Activated CD8-positive, alpha-beta memory T cell treated with anti-CD3 and anti-CD28 coated beads, Interleukin-2, amount 50 U/mL, for 24 hours (primary cell): ENCODE results near the gene DRD3.

Experiments
- DNase-seq: peaks from one replicate; pipeline ENCODE4 v3.0.0-alpha.2; 2020; ENCODE audit errors: extremely low read depth

The DRD3 gene

GRCh38 chr3:114120211-114120610, 58.6 kb downstream of the DRD3 start:
- DNase-seq, result no peak

DNA sequence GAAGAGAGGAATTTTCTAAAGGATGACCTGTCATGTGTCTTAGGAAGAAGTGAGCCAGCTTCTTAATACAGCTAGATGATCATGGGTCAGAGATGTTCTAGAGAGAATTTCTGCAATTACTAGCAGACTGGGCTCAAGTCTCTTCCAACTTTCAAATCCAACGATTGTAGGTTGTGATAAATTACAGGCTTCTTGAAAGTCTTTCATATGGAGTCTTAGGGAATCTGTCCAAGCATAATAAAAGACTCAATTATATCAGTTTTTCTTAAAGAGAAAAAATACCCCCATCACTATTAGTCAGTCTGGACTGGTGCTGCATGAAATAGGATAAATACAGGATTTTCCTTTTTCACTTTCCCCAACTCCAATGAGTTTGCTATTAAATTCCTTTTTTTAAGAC, 59.1 kb downstream of the DRD3 start:
- no peak for DNase-seq

GRCh38 chr3:114115143-114115542, 63.7 kb downstream of the DRD3 start:
- DNase-seq, result no peak

GRCh38 chr3:114114719-114115118, 64.1 kb downstream of the DRD3 start:
- no peak for DNase-seq

GRCh38 chr3:114112696-114113095, 66.2 kb downstream of the DRD3 start:
- no peak for DNase-seq

DNA sequence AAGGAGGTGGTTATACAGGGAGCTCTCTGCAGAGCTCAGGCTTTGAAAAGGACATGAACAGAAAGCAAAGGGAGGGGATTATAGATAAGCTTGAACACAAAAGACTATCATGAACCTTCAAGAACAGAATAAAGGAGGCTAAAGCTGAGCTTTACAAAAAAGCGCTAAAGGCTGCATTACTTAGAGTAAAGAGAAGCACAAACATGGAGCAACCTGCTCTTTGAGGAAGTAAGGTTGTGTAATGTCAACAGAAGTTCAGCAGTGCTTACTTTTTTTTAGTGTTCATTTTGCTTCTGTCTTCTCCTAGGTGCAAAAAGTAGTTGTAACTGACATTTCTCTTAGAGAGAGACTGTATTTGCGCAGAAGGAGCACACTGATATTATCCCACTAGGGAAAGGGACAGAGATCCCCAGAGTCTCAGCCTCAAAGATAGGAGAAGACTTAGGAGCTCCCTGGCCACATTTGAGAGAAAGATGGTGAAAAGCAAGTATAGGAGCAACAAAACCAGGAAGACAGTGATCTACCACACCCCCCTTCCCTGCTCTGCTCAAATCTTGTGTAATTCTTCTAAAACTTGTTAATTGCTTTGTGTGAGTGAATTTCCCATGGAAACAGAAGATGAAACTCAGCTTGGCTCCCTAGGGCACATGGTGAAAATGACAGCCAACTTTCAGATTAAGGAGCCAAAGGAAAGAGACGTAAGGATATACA, 67.6 kb downstream of the DRD3 start:
- no peak for DNase-seq

- no peak for DNase-seq
Measured at GRCh38 chr3:114110439-114110838, 68.4 kb downstream of the DRD3 start.

DNA sequence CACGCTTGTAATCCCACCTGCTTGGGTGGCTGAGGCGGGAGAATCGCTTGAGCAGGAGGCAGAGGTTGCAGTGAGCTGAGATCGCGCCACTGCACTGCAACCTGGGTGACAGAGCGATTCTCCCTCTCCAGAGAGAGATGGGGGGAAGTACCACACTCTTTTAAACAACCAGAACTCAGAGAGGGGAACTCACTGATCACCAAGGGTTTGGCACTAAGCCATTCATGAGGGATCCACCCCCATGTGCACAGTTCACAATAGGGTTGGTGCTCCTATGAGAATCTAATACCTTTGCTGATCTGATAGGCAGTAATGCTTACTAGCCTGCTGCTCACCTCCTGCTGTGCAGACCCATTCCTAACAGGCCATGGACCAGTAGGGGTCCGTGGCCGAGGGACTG, 70.7 kb downstream of the DRD3 start:
- DNase-seq, result no peak

GRCh38 chr3:114104414-114104813, 74.4 kb downstream of the DRD3 start:
- DNase-seq, result no peak

DNA sequence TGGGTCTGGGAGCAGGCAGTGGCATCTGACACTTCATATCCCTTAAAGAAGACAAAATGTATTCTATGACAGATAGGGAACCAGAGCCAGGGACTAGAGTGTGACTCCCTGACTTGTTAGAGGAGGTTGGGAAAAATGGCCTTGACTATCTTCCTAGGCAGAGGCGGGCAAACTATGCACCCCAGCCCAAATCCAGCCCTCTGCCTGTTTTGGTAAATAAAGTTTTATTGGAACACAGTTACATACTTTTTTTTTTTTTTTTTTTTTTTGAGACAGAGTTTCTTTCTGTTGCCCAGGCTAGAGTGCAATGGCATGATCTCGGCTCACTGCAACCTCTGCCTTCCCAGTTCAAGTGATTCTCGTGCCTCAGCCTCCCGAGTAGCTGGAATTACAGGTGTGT, 75.0 kb downstream of the DRD3 start:
- DNase-seq, result no peak

DNA sequence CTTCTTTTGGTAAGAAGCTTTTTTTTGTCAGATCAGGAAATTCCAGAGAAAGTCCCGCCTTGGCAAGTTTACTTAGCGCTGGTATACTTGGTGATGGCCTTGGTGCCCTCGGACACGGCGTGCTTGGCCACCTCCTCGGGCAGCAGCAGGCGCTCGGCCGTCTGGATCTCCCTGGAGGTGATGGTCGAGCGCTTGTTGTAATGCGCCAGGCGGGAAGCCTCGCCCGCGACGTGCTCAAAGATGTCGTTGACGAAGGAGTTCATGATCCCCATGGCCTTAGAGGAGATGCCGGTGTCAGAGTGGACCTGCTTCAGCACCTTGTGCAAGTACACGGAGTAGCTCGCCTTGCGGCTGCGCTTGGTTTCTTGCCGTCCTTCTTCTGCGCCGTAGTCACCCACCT, 75.7 kb downstream of the DRD3 start:
- no peak for DNase-seq

GRCh38 chr3:114101101-114101500, 77.8 kb downstream of the DRD3 start:
- no peak for DNase-seq

GRCh38 chr3:114095796-114096195, 83.1 kb downstream of the DRD3 start:
- no peak for DNase-seq

GRCh38 chr3:114093596-114093995, 85.3 kb downstream of the DRD3 start:
- no peak for DNase-seq

GRCh38 chr3:114093016-114093380, 85.9 kb downstream of the DRD3 start:
- DNase-seq, result no peak

DNA sequence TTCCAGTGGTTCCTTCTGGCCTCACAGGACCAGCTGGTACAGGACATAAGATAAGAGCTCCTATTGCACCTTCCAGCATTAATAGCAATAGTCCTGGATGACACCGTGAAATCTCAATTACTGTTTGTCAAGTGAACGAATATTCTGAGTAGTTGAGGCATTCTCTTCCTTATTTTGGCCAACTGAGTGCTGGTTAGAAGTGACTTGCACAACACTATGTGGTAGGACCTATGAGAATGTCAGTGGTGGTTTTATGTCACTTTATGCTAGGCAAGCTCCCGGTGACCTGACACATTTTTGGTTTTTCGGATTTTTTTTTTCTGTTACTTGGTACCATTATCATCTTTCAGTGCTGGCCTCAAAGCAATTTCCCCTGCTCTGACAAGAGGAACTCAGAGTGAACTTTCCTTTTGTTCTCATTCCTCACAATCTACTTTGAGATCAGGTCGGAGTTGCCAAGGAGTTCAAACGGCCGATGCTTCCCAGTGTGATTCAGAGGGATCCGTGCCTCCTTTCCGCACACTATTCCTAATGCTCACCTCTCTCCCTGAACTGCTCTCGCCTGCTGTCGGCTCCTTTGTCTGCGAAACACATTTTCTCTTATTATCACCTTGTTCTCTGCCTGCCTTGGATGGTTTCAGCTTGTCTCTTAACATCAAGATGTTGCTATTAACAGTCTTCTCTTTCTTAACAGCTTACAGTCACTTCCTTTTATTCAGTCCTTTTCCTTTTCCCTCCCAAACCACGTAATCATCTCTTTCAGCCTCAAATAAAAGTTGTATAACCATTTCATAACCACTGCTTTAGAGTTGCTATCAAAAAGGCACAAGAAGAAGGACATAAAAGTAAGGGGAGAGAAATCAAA, 86.5 kb downstream of the DRD3 start:
- no peak for DNase-seq

DNA sequence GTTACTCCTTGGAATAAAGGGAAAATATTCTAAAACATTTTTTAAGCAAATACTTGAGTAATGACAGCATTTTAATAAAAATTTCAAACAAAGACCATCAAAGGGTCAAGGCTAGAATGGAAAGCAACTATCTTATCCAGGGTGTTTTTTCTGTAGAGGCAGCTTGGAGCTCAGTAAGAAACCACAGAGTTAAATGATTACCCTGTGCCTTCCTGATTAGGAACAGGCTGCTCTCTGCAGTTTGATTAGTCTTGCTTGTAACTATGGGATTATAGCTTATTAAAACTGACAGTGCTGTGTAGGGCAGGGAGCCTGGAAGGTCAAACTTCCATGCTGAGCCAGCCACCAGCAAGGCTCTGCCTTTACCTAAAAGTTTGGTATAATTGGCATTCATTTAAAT, 89.2 kb downstream of the DRD3 start:
- no peak for DNase-seq

DNA sequence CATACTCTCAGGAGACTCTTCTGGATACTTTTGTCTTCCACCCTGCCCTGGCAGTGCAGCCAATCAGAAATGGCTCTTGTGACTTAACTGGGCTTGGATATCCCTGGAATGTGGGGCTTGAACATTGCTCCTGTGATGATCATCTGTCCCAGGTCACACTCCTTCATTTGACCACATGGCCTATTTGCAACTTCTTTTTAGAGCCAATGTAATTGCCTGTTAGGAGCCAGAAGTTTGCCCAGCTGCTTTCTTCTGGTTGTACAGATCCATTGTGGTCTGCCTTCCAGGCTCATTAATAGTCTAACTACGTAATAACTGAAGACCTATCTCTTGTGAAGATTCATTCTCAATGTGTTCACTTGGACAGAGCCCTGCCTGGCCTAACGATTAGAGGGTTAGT, 92.5 kb downstream of the DRD3 start:
- no peak for DNase-seq

GRCh38 chr3:114083112-114083511, 95.7 kb downstream of the DRD3 start:
- no peak for DNase-seq

DNA sequence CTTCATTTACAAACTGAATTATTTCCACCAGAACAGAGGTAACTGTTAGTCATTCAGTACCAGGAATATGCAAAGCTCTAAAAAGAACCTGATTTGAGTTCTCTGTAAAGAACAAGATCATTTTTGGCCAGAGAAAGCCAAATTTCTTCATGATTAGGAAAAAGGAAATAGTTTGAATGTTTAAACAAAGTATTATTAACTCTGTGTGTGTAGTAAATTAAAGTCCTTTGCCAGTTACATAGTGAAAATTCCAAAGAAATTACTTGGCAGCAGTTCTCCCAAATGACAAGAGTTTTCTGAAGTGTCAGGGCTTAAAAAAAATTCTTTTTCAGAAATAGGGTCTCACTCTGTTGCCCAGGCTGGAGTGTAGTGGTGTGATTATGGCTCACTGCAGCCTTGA, 97.8 kb downstream of the DRD3 start:
- DNase-seq, result no peak

DNA sequence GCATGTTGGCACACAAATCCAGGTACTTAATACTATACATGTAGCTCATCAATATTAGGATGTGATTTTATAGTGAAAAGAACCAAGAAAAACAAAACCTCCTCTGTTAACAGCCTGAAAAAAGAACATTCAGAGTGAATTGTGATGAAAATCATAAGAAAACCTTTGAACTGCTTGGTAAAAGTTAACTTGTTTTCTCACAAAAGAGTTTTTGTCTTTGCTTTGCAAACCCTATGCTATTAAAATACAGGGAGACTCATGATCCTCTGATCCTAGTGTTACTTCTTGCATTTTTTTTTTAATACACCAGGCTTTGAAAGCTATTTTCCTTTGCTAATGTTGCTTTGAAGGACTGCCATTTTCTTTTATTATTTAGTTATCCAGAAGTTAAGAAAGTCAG, 98.7 kb downstream of the DRD3 start:
- DNase-seq, result no peak

DNA sequence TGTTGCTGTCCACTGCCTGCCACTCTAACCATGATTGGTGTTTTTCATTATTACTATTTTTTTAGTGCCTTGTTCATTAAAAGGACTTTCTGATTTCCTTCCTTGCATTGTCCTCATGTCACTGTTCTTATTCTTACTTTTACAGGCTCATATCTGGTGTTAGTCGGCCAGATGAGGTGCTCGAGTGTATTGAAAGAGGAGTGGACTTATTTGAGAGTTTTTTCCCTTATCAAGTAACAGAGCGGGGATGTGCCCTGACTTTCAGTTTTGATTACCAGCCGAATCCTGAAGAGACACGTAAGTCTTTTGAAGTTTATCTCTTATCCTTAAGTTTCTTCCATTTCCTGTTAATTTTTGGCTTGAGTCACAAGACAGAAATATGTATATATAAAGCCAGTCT, 99.1 kb downstream of the DRD3 start:
- DNase-seq, result no peak

DNA sequence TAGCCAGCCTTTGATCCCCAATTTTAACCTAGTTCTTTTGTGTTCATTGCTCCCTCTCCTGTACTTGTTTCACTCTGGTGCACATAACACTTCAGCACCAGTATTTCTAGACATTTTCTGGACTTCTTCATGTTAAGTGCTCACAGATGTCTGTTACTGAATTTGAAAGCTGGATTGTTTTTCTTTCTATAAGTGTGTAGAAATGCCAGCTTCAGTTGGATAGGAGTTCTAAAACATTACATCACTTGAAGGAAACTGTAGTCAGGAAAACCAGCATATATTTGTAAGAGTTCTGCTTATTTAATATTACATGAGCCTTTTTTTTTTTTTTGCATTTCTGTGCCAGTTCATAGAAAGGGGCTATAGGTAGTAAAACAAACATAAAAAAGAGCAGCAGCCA, 100.7 kb downstream of the DRD3 start:
- DNase-seq, result no peak
